LHCN-M2 (cell line): ENCODE measurements around the gene FAM111A. TPM values are rescaled to one million over a fixed set of nuclear protein-coding genes. Genes with fewer than 3 reads are reported as not detected.
A peak's percentile ranks its signal among the peaks of the same experiment; 100 is the strongest.

Experiments
- DNase-seq: peaks from one replicate; pipeline ENCODE4 v3.0.0-alpha.2; 2012; ENCODE audit warnings: low read depth
- total RNA-seq: library from RNA; depleted of rRNA; stranded (reverse); fragments of >200 nt; gene quantifications from 2 replicates; pipeline ENCODE4 v1.2.3, GENCODE V29; 2014

Gene FAM111A
- total RNA-seq, 1 experiment from 2014 or later, result 80.8 TPM

- no peak for DNase-seq
Measured at GRCh38 chr11:59179121-59179520, 36.5 kb downstream of the FAM111A start.

- no peak for DNase-seq
Measured at GRCh38 chr11:59180168-59180776, 37.6 kb downstream of the FAM111A start.

GRCh38 chr11:59180907-59181306 lies 38.3 kb downstream of the FAM111A start:
- DNase-seq, result no peak

GRCh38 chr11:59181746-59182456 lies 39.2 kb downstream of the FAM111A start:
- no peak for DNase-seq

- DNase-seq, result no peak
Measured at GRCh38 chr11:59182457-59183151, 39.9 kb downstream of the FAM111A start.

GRCh38 chr11:59183771-59184170 lies 41.1 kb downstream of the FAM111A start:
- DNase-seq, result peak; percentile 18

- no peak for DNase-seq
Measured at GRCh38 chr11:59184691-59185339, 42.2 kb downstream of the FAM111A start.

GRCh38 chr11:59185386-59185945 lies 42.8 kb downstream of the FAM111A start:
- DNase-seq, result no peak

- peak; percentile 10 for DNase-seq
Measured at GRCh38 chr11:59186130-59186594, 43.5 kb downstream of the FAM111A start.

- DNase-seq, result no peak
Measured at GRCh38 chr11:59187035-59187434, 44.4 kb downstream of the FAM111A start.

- peak; percentile 77 for DNase-seq
Measured at GRCh38 chr11:59187587-59187986, 44.9 kb downstream of the FAM111A start.

GRCh38 chr11:59188954-59189353 lies 46.3 kb downstream of the FAM111A start:
- DNase-seq, result peak; percentile 6

- DNase-seq, result no peak
Measured at GRCh38 chr11:59189986-59190385, 47.3 kb downstream of the FAM111A start.

- no peak for DNase-seq
Measured at GRCh38 chr11:59191095-59191494, 48.4 kb downstream of the FAM111A start.

GRCh38 chr11:59191890-59192289 lies 49.2 kb downstream of the FAM111A start:
- no peak for DNase-seq

GRCh38 chr11:59192446-59193020 lies 49.9 kb downstream of the FAM111A start:
- no peak for DNase-seq

GRCh38 chr11:59193587-59194130 lies 51.0 kb downstream of the FAM111A start:
- DNase-seq, result no peak

- no peak for DNase-seq
Measured at GRCh38 chr11:59195586-59195985, 52.9 kb downstream of the FAM111A start.

- no peak for DNase-seq
Measured at GRCh38 chr11:59196777-59197176, 54.1 kb downstream of the FAM111A start.

GRCh38 chr11:59197991-59198390 lies 55.3 kb downstream of the FAM111A start:
- DNase-seq, result peak; percentile 87

GRCh38 chr11:59198726-59199125 lies 56.1 kb downstream of the FAM111A start:
- DNase-seq, result no peak
